Epithelial cell of prostate (primary cell): ENCODE data around the gene PARD3.

Source experiments
- DNase-seq: peaks from one replicate; pipeline ENCODE4 v3.0.0-alpha.2; 2011; ENCODE audit warnings: low read depth, low spot score
- H3K27ac ChIP-seq: fragments of 450-650 bp; 2 replicates; pipeline ENCODE4 v1.5.1; 2017; ENCODE audit warnings: mild to moderate bottlenecking

The PARD3 gene

DNA sequence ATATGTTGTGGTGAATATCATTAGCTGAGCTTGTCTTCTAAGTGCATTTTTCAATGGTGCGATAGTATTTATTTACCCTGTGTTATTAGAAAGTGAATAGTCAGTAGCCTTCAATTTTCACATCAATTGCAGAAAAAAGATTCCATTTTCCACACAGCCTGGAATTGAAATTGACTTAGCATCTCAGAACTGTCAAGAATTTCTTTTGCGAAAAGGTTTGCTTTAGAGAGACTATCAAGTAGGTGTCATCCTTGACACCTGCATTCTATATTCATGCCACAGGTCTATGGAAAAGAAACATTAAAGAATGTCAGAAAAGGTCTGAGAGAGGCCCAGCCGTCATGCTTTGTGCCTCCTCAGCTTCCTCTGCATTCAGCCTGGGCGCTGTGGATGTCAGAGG, 504.9 kb downstream of the PARD3 start:
- H3K27ac ChIP-seq = no peak overlapping the region
- no peak for DNase-seq

GRCh38 chr10:34305189-34305588, 509.9 kb downstream of the PARD3 start:
- DNase-seq = no peak
- no peak overlapping the region for H3K27ac ChIP-seq

DNA sequence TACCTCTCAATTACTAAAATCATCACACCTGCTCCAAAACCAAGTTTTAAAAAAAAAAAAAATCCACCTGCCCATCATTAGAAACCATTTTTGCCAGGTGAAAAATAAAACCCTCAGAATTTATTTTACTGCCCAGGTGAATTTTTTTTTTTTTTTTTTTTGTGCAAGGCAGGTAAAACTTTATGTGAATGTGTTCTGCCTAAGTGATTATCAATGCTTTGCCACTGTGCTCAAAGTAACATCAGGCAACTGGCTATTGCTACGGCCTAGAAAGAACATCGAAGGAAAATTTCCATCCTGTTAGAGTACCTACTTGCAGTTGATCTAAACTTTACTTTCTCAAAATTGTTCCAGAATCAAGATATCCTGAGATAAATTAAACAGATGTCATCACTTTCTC, 512.1 kb downstream of the PARD3 start:
- DNase-seq = no peak

DNA sequence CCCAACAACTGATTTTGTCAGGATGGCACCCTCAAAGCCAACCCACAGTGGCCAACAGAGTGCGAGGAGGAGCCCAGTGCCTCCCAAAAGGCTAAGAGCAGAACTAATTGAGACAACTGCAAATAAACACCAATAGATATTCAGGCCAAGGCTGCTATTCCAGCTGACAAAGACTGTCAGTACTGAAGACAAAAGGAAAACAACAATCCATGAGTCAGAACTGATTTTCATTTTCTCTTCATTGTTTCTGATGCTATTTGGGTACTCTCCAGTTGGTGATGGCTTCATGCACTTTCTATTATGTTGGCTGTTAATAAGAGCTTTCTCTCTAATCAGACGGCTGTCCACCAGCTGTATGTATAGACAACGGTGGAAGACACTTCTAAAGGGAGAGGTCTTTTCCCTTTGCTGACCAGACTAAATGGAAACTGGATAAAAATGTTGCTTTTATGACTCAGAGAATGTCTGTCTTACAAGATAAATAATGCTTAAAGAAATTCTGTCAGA, 515.9 kb downstream of the PARD3 start:
- H3K27ac ChIP-seq = no peak overlapping the region
- no peak for DNase-seq

More for the DNA sequence above, 512.1 kb downstream of the PARD3 start:
- no peak overlapping the region for H3K27ac ChIP-seq

DNA sequence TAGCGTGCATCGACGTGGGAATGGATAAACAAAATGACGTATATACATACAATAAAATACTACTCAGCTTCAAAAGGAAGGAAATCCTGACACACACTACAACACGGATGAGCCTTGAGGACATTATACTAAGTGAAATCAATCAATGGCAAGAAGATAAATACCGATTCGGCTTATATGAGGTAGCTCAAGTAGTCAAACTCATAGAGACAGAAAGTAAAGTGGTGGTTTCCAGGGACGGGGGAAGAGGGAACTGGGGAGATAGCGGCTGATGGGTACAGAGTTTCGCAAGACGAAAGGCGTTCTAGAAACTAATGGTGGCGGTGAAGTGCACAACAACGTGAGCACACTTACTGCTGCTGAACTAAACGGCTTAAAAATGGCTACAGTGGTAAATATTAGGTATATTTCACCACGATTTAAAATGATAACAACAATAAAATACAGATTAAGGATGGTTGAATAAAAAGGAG, 516.7 kb downstream of the PARD3 start:
- no peak overlapping the region for H3K27ac ChIP-seq
- DNase-seq = no peak

- DNase-seq = no peak
- H3K27ac ChIP-seq = no peak overlapping the region
Measured at GRCh38 chr10:34297541-34298345, 517.4 kb downstream of the PARD3 start.

DNA sequence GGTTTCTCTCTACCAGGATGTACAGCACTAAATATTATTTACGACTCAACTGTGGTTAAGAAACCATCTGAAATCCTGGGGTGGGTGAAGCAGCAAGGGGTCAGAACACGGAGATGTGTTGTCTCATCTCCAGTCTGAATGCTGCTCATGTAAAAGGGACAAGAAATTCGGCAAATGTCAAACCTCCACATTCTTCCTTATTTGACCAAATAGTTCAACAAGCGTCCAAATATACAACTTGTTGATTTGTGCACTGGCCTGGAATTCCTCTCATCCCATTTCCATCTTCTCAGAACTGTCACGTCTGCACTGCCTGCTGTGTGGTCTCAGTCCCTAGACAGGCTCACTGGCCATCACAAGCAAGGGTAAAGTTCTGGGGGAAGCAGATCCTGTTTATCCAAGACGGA, 520.0 kb downstream of the PARD3 start:
- DNase-seq = no peak
- no peak overlapping the region for H3K27ac ChIP-seq

DNA sequence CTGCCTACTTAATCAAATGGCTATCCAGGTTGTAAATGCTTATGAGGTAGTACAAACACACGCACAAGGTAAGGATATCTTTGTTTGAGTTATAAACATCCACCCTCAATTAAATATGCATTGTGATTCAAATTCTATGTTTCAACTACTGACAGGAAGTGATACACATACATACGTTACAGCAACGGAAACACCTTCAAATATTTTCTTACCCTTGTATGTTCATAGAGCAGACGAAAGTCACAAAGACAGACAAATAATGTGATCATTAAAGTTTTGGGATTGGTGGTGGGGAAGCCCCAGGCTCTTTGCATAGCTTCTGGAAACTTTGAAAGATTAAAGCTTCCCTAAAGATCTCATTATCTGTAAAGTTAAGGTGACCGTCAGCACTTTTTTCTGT, 521.0 kb downstream of the PARD3 start:
- no peak overlapping the region for H3K27ac ChIP-seq
- DNase-seq = no peak

- no peak overlapping the region for H3K27ac ChIP-seq
- DNase-seq = no peak
Measured at GRCh38 chr10:34292675-34293074, 522.4 kb downstream of the PARD3 start.

DNA sequence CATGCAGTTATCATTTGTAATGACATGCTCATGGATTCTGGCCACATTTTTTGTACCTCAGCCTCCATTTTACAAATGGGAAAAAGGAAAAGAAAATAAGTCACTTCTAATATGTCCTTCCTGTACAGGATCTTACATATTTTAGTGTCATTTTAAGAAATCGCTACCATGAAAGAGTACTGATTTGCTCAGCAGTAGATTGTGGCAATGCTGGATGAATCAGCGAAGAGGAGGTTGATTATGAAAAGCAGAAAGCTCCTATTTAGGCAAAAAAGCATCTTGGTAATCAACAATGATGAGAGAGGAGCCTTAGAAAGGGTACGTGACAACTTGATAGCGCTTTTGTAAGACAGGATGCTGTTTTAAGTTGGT, 522.9 kb downstream of the PARD3 start:
- H3K27ac ChIP-seq = no peak overlapping the region
- no peak for DNase-seq

DNA sequence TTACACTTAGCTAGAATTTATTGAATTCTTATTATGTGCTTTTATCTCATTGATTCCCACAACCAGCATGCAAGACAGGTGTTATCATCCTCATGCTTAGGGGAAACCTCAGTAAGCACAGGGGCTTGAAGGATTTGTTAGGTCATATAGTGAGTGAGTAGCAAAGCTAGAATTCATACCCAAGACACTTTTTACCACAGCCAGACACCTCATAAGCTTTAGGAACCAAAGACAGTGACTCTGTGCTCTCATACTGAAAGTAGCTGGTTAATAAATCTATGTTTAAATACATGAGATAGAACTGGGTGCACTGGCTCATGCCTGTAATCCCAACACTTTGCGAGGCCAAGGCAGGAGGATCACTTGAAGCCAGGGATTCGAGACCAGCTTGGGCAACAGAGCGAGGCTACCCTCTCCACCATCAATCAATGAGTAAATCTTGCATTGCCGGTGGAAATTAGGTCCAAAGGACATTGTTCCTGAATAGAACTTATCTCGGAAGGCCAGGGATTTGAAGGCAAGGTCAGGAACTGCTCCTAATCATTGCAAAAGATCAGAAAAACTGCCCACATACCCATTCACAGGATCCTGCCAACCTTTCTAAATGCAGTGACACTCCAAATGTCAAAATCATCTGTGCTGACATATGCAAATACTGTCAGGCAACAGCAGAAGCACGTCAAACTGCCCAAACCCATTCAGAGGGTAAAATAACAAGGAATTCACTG, 523.5 kb downstream of the PARD3 start:
- no peak overlapping the region for H3K27ac ChIP-seq
- no peak for DNase-seq

- no peak overlapping the region for H3K27ac ChIP-seq
- DNase-seq = no peak
Measured at GRCh38 chr10:34290412-34291081, 524.5 kb downstream of the PARD3 start.

DNA sequence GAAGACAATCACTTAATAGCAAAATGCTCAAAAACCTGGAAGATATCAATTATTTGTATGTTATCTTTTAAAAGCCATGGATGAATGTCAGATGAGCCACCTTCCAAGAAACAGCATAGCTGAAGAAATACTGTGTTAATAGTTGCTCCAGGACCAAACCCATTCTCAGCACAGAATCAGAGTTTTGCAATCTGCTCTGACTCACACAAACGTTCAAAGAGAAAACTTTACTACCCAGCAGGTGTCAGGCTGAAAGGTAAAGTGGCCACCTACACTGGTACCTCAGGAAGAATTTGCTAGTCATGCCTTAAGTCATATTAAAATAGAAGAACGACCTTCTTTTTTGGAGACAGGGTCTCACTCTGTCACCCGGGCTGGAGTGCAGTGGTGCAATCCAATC, 526.5 kb downstream of the PARD3 start:
- H3K27ac ChIP-seq = peak overlapping the region; percentile 17
- DNase-seq = peak; percentile 31

- no peak overlapping the region for H3K27ac ChIP-seq
- no peak for DNase-seq
Measured at GRCh38 chr10:34286136-34286739, 528.9 kb downstream of the PARD3 start.

- DNase-seq = no peak
- peak overlapping the region; percentile 56 for H3K27ac ChIP-seq
Measured at GRCh38 chr10:34281661-34282582, 533.2 kb downstream of the PARD3 start.

- H3K27ac ChIP-seq = peak overlapping the region; percentile 56
- peak; percentile 70 for DNase-seq
Measured at GRCh38 chr10:34280599-34281374, 534.3 kb downstream of the PARD3 start.

- no peak for DNase-seq
- no peak overlapping the region for H3K27ac ChIP-seq
Measured at GRCh38 chr10:34275626-34276130, 539.4 kb downstream of the PARD3 start.

GRCh38 chr10:34274906-34275305, 540.2 kb downstream of the PARD3 start:
- no peak overlapping the region for H3K27ac ChIP-seq
- DNase-seq = no peak
